ENCODE measurements around the gene WFDC9. TPM values are rescaled to one million over a fixed set of nuclear protein-coding genes. Genes with fewer than 3 reads are reported as not detected.

Gene WFDC9
- total RNA-seq (2021) (not detected in 2 replicates), Bru-seq, nascent RNA (not detected), BruChase-seq, experiment 1, labeled RNA remaining after a 2-hour chase (percentile 3 among the genes with signal in this experiment), BruChase-seq, experiment 2, labeled RNA remaining after a 6-hour chase (not detected)
- long read RNA-seq = 0 reads

GRCh38 chr20:45631184-45631583 is at the start of gene WFDC9:
TSS of gene WFDC9 (minus strand) at chr20:45631284. CDS start at chr20:45610181, 21,103 bp downstream.
- Histone ChIP-seq H3K4me2 (no peak within 1 kb of the TSS), H3K27me3 (ENCODE audit: insufficient read depth, low read depth) (peaks cover 7% of the 10 kb centered on the region; the same call in 1 of the 2 replicates), H3K9me2 (ENCODE audit: insufficient read depth) (no peaks in the 10 kb centered on the region; the same call in 1 of the 2 replicates), H3K36me3 (ENCODE audit: low read depth) (no peaks in the 10 kb centered on the region), H3K79me2 (ENCODE audit: low read depth) (no peaks in the 10 kb centered on the region), H3K27ac (no peak within 1 kb of the TSS), H3K4me3 (no peak within 1 kb of the TSS), H3K4me1 (replicated peaks; ENCODE audit: insufficient read depth) (no peaks in the 10 kb centered on the region), H3K9me3 (ENCODE audit: insufficient read depth, low read depth) (no peaks in the 10 kb centered on the region), H3F3A (ENCODE audit: insufficient read depth, low read depth) (no peaks in the 10 kb centered on the region), H2AFZ (no peak within 1 kb of the TSS), H4K20me1 (ENCODE audit: insufficient read depth) (no peaks in the 10 kb centered on the region)
- TF ChIP-seq CTCF (conservative IDR thresholded peaks at IDR 0.05) (no peak), EZH2 (IDR thresholded peaks at IDR 0.05; ENCODE audit: low read depth) (no peak)
- BruUV-seq (replicated peaks) = no TSS peak
- ChIA-PET POLR2A (ENCODE audit: unreplicated experiment) (no interaction called here), CTCF (no interaction called here)
- intact Hi-C loops (cut with micrococcal nuclease; ENCODE audit: unreplicated experiment) = no loop called here
- DNase-seq = no peak

GRCh38 chr20:45679650-45680049 is 48.6 kb upstream of the WFDC9 start:
- Histone ChIP-seq H3K4me3 (no peak overlapping the region), H3K4me1 (replicated peaks; ENCODE audit: insufficient read depth) (no peaks in the 10 kb centered on the region), H2AFZ (no peak overlapping the region), H4K20me1 (ENCODE audit: insufficient read depth) (no peaks in the 10 kb centered on the region), H3K36me3 (ENCODE audit: low read depth) (no peaks in the 10 kb centered on the region), H3K4me2 (no peak overlapping the region), H3K27ac (no peak overlapping the region), H3K9me3 (ENCODE audit: insufficient read depth, low read depth) (peaks cover 6% of the 10 kb centered on the region; the same call in 1 of the 2 replicates), H3K27me3 (ENCODE audit: insufficient read depth, low read depth) (peaks cover 24% of the 10 kb centered on the region; the same call in 1 of the 2 replicates), H3K9me2 (ENCODE audit: insufficient read depth) (no peaks in the 10 kb centered on the region; the same call in 1 of the 2 replicates), H3K79me2 (ENCODE audit: low read depth) (no peaks in the 10 kb centered on the region), H3F3A (ENCODE audit: insufficient read depth, low read depth) (no peaks in the 10 kb centered on the region)
- no peak for DNase-seq
- ChIA-PET CTCF (no interaction called here), POLR2A (ENCODE audit: unreplicated experiment) (no interaction called here)
- intact Hi-C loops (cut with micrococcal nuclease; ENCODE audit: unreplicated experiment) = loop anchor here (10.0 kb wide), 1 partner anchor 55 kb away; no protein-coding TSS in a partner anchor
- no TSS peak for BruUV-seq (replicated peaks)
- TF ChIP-seq CTCF (conservative IDR thresholded peaks at IDR 0.05) = no peak
- no peak for TF ChIP-seq EZH2 (IDR thresholded peaks at IDR 0.05; ENCODE audit: low read depth)

GRCh38 chr20:45672765-45673164 is 41.7 kb upstream of the WFDC9 start:
- CTCF ChIA-PET = no interaction called here
- Histone ChIP-seq H3K36me3 (ENCODE audit: low read depth) (no peaks in the 10 kb centered on the region), H3K9me2 (ENCODE audit: insufficient read depth) (no peaks in the 10 kb centered on the region; the same call in 1 of the 2 replicates), H4K20me1 (ENCODE audit: insufficient read depth) (no peaks in the 10 kb centered on the region), H3K4me1 (replicated peaks; ENCODE audit: insufficient read depth) (no peaks in the 10 kb centered on the region), H3K27ac (no peak overlapping the region), H3K4me2 (no peak overlapping the region), H3F3A (ENCODE audit: insufficient read depth, low read depth) (no peaks in the 10 kb centered on the region), H2AFZ (no peak overlapping the region), H3K9me3 (ENCODE audit: insufficient read depth, low read depth) (peaks cover 10% of the 10 kb centered on the region; the same call in 1 of the 2 replicates), H3K79me2 (ENCODE audit: low read depth) (no peaks in the 10 kb centered on the region), H3K27me3 (ENCODE audit: insufficient read depth, low read depth) (peaks cover 9% of the 10 kb centered on the region; the same call in 1 of the 2 replicates), H3K4me3 (no peak overlapping the region)
- BruUV-seq (replicated peaks) = no TSS peak
- intact Hi-C loops (cut with micrococcal nuclease; ENCODE audit: unreplicated experiment) = loop anchor here (10.0 kb wide), 1 partner anchor 62 kb away; no protein-coding TSS in a partner anchor
- TF ChIP-seq EZH2 (IDR thresholded peaks at IDR 0.05; ENCODE audit: low read depth) = no peak
- no peak for TF ChIP-seq CTCF (conservative IDR thresholded peaks at IDR 0.05)
- DNase-seq = no peak
- POLR2A ChIA-PET (ENCODE audit: unreplicated experiment) = no interaction called here
